ENCODE measurements around the gene SYNDIG1L.
"Not testable (repeated sequence)": the region's sequence is repeated elsewhere in the genome, so short reads cannot be mapped to it uniquely, and the experiment has no call there.

Gene SYNDIG1L

DNA sequence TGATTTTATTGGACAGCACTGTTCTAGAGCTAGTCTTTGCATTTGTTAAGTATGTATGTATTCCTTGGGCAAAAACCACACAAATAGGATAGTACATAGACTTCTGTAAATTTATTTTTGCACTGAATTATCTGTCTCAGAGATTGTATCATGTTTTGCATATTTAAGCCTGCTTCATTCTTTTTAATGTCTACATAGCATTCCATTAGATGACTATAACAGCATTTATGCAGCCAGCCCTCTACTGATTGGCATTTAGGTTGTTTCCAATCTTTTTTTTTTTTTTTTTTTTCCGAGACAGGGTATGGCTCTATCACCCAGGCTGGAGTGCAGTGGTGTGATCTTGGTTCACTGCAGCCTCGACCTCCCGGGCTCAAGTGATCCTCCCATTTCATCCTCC, 34.5 kb downstream of the SYNDIG1L start:
- POLR2A ChIA-PET, result no interaction called here
- TF ChIP-seq, protein P1, sequence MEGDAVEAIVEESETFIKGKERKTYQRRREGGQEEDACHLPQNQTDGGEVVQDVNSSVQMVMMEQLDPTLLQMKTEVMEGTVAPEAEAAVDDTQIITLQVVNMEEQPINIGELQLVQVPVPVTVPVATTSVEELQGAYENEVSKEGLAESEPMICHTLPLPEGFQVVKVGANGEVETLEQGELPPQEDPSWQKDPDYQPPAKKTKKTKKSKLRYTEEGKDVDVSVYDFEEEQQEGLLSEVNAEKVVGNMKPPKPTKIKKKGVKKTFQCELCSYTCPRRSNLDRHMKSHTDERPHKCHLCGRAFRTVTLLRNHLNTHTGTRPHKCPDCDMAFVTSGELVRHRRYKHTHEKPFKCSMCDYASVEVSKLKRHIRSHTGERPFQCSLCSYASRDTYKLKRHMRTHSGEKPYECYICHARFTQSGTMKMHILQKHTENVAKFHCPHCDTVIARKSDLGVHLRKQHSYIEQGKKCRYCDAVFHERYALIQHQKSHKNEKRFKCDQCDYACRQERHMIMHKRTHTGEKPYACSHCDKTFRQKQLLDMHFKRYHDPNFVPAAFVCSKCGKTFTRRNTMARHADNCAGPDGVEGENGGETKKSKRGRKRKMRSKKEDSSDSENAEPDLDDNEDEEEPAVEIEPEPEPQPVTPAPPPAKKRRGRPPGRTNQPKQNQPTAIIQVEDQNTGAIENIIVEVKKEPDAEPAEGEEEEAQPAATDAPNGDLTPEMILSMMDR (IDR thresholded peaks at IDR 0.05; ENCODE audit: insufficient read depth, low read length, missing control alignments), result no peak
- CTCF ChIA-PET, result interaction anchor here (1.9 kb wide), 1 partner anchor 11 kb away, joined by 5 read pairs; no protein-coding TSS in a partner anchor
- DNase-seq (ENCODE audit: low read depth, low spot score), result no peak
- H3K4me3 ChIP-seq (ENCODE audit: low read depth, low read length), result no peak overlapping the region

DNA sequence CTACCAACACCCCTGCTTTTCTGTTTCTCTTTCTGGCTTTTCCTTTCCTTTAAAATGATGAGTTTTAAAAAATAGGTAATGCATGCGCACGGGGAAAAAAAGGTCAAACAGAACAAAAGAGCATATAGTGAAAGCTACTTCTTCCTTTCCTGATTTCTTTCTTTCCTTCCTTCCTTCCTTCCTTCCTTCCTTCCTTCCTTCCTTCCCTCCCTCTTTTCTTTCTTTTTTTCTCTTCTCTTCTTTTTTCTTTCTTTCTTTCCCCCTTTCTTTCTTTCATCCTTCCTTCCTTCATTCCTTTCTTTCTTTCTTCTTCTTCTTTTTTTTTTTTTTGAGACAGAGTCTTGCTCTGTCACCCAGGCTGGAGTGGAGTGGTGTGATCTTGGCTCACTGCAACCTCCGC, 35.5 kb downstream of the SYNDIG1L start:
- POLR2A ChIA-PET; H3K4me3 ChIP-seq (ENCODE audit: low read depth, low read length); DNase-seq (ENCODE audit: low read depth, low spot score): not testable (repeated sequence)
- CTCF ChIA-PET, result interaction anchor here (1.1 to 1.9 kb wide), 2 partner anchors 10 to 12 kb away, joined by 3 to 5 read pairs; no protein-coding TSS in a partner anchor

DNA sequence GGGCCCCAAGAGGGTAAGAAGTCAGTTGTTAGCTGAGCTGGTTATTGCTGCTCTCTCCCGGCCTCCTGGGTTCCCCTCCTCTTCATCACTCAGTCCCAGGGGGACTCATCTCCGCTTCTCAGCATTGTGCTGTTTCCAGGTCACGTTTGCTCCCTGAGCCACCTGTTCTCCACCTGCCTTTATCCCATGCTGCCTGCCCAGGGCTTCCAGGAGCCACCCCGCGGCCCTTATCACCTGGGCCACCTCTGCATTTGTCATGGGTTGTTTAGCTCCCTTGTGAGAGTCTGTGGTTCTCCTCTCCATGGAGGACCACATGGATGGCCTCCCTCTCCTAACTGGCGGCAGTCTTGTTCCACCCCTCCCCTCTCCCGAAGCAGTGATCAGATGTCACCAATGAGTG, 36.0 kb downstream of the SYNDIG1L start:
- CTCF ChIA-PET, result interaction anchor here (1.1 kb wide), 1 partner anchor 10 kb away, joined by 3 read pairs; no protein-coding TSS in a partner anchor
- no peak for DNase-seq (ENCODE audit: low read depth, low spot score)
- H3K4me3 ChIP-seq (ENCODE audit: low read depth, low read length), result no peak overlapping the region
- POLR2A ChIA-PET, result no interaction called here
- TF ChIP-seq, protein P1 (IDR thresholded peaks at IDR 0.05; ENCODE audit: insufficient read depth, low read length, missing control alignments), result no peak

DNA sequence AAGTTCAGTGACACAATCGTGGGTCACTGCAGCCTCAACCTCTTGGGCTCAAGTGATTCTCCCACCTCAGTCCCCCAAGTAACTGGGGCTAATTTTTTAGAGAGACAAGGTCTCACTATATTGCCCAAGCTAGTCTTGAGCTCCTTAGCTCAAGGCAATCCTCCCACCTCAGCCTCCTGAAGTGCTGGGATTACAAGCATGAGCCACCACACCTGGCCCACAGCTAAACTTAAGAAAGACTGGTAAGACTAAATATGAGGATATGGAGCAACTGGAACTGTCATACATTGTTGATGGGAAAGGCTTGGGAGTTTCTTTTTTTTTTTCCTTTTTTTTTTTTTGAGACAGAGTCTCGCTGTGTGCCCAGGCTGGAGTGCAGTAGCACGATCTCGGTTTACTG, 43.8 kb downstream of the SYNDIG1L start:
- ChIA-PET POLR2A (no interaction called here), CTCF (no interaction called here)
- H3K4me3 ChIP-seq (ENCODE audit: low read depth, low read length), result no peak overlapping the region
- no peak for DNase-seq (ENCODE audit: low read depth, low spot score)
- TF ChIP-seq, protein P1 (IDR thresholded peaks at IDR 0.05; ENCODE audit: insufficient read depth, low read length, missing control alignments), result no peak

DNA sequence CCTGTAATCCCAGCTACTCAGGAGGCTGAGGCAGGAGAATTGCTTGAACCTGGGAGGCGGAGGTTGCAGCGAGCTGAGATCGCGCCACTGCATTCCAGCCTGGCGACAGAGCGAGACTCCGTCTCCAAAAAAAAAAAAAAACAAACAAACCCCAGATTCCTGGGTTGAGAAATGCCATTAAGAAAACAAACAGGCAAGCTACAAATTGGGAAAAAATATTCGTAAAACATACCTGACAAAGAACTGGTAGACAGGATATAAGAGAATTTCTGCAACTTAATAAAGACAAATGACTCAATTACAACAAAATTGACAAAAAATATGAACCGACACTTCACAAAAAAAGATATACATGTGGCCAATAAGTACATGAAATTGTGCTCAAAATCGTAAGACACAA, 44.4 kb downstream of the SYNDIG1L start:
- POLR2A ChIA-PET; CTCF ChIA-PET; DNase-seq (ENCODE audit: low read depth, low spot score): not testable (repeated sequence)

DNA sequence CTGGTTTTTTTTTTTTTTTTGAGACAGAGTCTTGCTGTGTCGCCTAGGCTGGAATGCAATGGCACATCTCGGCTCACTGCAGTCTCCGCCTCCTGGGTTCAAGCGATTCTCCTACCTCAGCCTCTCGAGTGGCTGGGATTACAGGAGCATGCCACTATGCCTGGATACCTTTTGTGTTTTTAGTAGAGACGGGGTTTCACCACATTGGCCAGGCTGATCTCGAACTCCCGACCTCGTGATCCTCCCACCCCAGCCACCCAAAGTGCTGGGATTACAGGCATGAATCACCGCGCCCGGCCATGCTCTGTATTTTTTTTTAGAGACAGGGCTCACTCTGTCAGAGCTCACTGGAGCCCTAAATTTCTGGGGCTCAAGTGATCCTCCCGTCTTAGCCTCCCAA, 45.2 kb downstream of the SYNDIG1L start:
- TF ChIP-seq, protein P1 (IDR thresholded peaks at IDR 0.05; ENCODE audit: insufficient read depth, low read length, missing control alignments), result no peak
- no peak for DNase-seq (ENCODE audit: low read depth, low spot score)
- CTCF ChIA-PET, result interaction anchor here (1.5 kb wide), 1 partner anchor 95 kb away, joined by 3 read pairs; no protein-coding TSS in a partner anchor
- POLR2A ChIA-PET, result no interaction called here
- no peak overlapping the region for H3K4me3 ChIP-seq (ENCODE audit: low read depth, low read length)

More for the DNA sequence above, 44.4 kb downstream of the SYNDIG1L start:
- not testable (repeated sequence) for H3K4me3 ChIP-seq (ENCODE audit: low read depth, low read length)

DNA sequence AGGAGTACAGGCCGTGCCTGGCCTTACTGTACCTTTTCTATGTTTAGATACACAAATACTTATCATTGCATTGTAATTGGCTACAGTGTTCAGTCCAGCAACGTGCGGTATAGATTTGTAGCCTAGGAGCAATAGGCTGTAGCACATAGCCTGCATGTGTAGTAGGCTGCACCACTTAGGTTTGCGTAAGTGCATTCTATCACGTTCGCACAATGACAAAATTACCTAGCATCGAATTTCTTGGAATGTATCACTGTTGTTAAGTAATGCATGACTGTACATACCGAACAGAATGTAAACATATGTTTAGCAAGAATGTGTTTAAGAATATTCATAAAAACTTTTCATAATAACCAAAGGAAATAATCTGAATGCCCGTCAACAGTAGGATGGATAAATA, 45.8 kb downstream of the SYNDIG1L start:
- POLR2A ChIA-PET, result no interaction called here
- CTCF ChIA-PET, result interaction anchor here (0.6 to 1.5 kb wide), 2 partner anchors 13 to 96 kb away, joined by 3 read pairs; no protein-coding TSS in a partner anchor
- TF ChIP-seq, protein P1 (IDR thresholded peaks at IDR 0.05; ENCODE audit: insufficient read depth, low read length, missing control alignments), result no peak
- no peak for DNase-seq (ENCODE audit: low read depth, low spot score)
- H3K4me3 ChIP-seq (ENCODE audit: low read depth, low read length), result no peak overlapping the region

Data from AG04449 (cell line).